Endothelial cell of umbilical vein (primary cell): ENCODE results near the gene SVIP. TPM values are rescaled to one million over a fixed set of nuclear protein-coding genes. Genes with fewer than 3 reads are reported as not detected.

Source experiments
- BruUV-seq: library from RNA; stranded (reverse); fragments of 400-500 nt; replicated peaks from 2 replicates; lab custom pipeline; 2021; lab: Mats Ljungman, UMichigan
- CTCF ChIA-PET: fragments of 300-600, 350-600 bp; sonication (Branson Sonifier 250); formaldehyde crosslinking; loops from one replicate; lab custom pipeline; 2021; ENCODE audit warnings: antibody characterized with exemption, inconsistent platforms; lab: Charles Lee
- POLR2A ChIA-PET: fragments of 300-600, 350-600 bp; sonication (Branson Sonifier 250); formaldehyde crosslinking; loops from one replicate; lab custom pipeline; 2021; ENCODE audit warnings: antibody characterized with exemption, inconsistent platforms; lab: Charles Lee
- DNase-seq: peaks from one replicate; pipeline ENCODE4 v3.0.0-alpha.2; 2011; ENCODE audit warnings: low read depth, low spot score
- FAIRE-seq: peaks from 2 replicates; lab custom pipeline; 2011; peaks lifted over from hg19 to GRCh38; lab: Jason Lieb, UNC
- H2AFZ ChIP-seq: 2 replicates; pipeline ENCODE4 v1.6.0; 2012; ENCODE audit warnings: low read depth, low read length, control low read depth, inconsistent platforms
- H3K27ac ChIP-seq: 2 replicates; pipeline ENCODE4 v1.5.1; 2011; ENCODE audit warnings: low read depth, mild to moderate bottlenecking, control low read depth, low read length, moderate library complexity; ENCODE audit not compliant: insufficient read depth
- H3K27me3 ChIP-seq, 2 experiments: 2 replicates each; pipeline versions ENCODE4 v1.6.0 to v1.6.1; 2011; ENCODE audit warnings: low read length in 2 of 2, mixed read lengths in 1 of 2; ENCODE audit not compliant: control insufficient read depth in 2 of 2, insufficient read depth in 2 of 2
- H3K36me3 ChIP-seq, 2 experiments: 2 replicates in 1 of 2; 3 replicates in 1 of 2; pipeline ENCODE4 v1.5.1; 2011; ENCODE audit warnings: low read length in 2 of 2, mild to moderate bottlenecking in 1 of 2, moderate library complexity in 1 of 2; ENCODE audit not compliant: control insufficient read depth in 2 of 2, insufficient read depth in 2 of 2; ENCODE audit errors: extremely low read depth in 1 of 2
- H3K4me1 ChIP-seq: 3 replicates; pipeline ENCODE4 v1.5.1; 2011; ENCODE audit warnings: mild to moderate bottlenecking, low read length; ENCODE audit not compliant: control insufficient read depth, insufficient read depth; ENCODE audit errors: extremely low read depth
- H3K4me2 ChIP-seq: 2 replicates; pipeline ENCODE4 v1.6.1; 2011; ENCODE audit warnings: low read length, control low read depth, mixed read lengths; ENCODE audit not compliant: insufficient read depth
- H3K4me3 ChIP-seq, 3 experiments: fragments of 200-600 bp in 1 of 3; sonication (generic), shearing (Covaris generic) in 1 of 3; replicated peaks in 1 of 3; 2 replicates each; pipeline ENCODE4 v1.5.1; 2011 to 2016; ENCODE audit warnings: control low read depth in 3 of 3, low read length in 3 of 3, mild to moderate bottlenecking in 2 of 3, inconsistent platforms in 1 of 3, low read depth in 1 of 3, moderate library complexity in 1 of 3; ENCODE audit not compliant: insufficient read depth in 1 of 3
- H3K79me2 ChIP-seq: 2 replicates; pipeline ENCODE4 v1.6.0; 2012; ENCODE audit warnings: low read length, inconsistent platforms; ENCODE audit not compliant: control insufficient read depth, insufficient read depth
- H3K9ac ChIP-seq: replicated peaks from 2 replicates; pipeline ENCODE3; 2011; ENCODE audit warnings: low read length, control low read depth; ENCODE audit not compliant: insufficient read depth; ENCODE audit errors: extremely low read depth
- H3K9me1 ChIP-seq: replicated peaks from 3 replicates; pipeline ENCODE4 v1.6.0; 2011; ENCODE audit warnings: mild to moderate bottlenecking, low read length; ENCODE audit not compliant: control insufficient read depth, insufficient read depth; ENCODE audit errors: extremely low read depth
- H3K9me3 ChIP-seq: replicated peaks from 2 replicates; pipeline ENCODE4 v1.5.1; 2012; ENCODE audit warnings: low read length, inconsistent platforms; ENCODE audit not compliant: control insufficient read depth, insufficient read depth
- H4K20me1 ChIP-seq: replicated peaks from 2 replicates; pipeline ENCODE3; 2011; ENCODE audit warnings: mild to moderate bottlenecking, low read length; ENCODE audit not compliant: control insufficient read depth, insufficient read depth; ENCODE audit errors: extremely low read depth
- EZH2 ChIP-seq: IDR thresholded peaks from 2 replicates; pipeline ENCODE4 v1.6.1; 2012; ENCODE audit warnings: borderline replicate concordance, low read depth, mild to moderate bottlenecking, moderate library complexity, low read length, inconsistent platforms; ENCODE audit not compliant: severe bottlenecking
- FOS ChIP-seq: IDR thresholded peaks from 2 replicates; pipeline ENCODE4 v1.6.1; 2011; ENCODE audit warnings: mild to moderate bottlenecking, low read length, moderate library complexity, borderline replicate concordance; ENCODE audit not compliant: insufficient read depth
- GATA2 ChIP-seq: IDR thresholded peaks from 2 replicates; pipeline ENCODE4 v1.7.0; 2011; ENCODE audit warnings: low read depth, mild to moderate bottlenecking, moderate library complexity, mixed read lengths, low read length; ENCODE audit not compliant: insufficient read length, insufficient read depth
- JUN ChIP-seq: IDR thresholded peaks from 2 replicates; pipeline ENCODE4 v1.6.1; 2011; ENCODE audit warnings: borderline replicate concordance, low read depth; ENCODE audit not compliant: insufficient read length, insufficient read depth
- MAX ChIP-seq: IDR thresholded peaks from 2 replicates; pipeline ENCODE4 v1.6.1; 2011; ENCODE audit not compliant: insufficient read depth, insufficient read length
- MYC ChIP-seq: IDR thresholded peaks from one replicate; pipeline ENCODE4 v1.6.1; 2011; ENCODE audit warnings: mild to moderate bottlenecking, low read depth, low read length
- POLR2A ChIP-seq: IDR thresholded peaks from 2 replicates; pipeline ENCODE4 v1.6.1; 2012; ENCODE audit warnings: low read depth, mild to moderate bottlenecking, control low read depth, low read length
- POLR2AphosphoS5 ChIP-seq: IDR thresholded peaks from 2 replicates; pipeline ENCODE4 v1.6.1; 2012; ENCODE audit warnings: low read depth, mild to moderate bottlenecking, control low read depth, low read length, moderate library complexity; ENCODE audit not compliant: insufficient read depth
- dilution Hi-C: fragments of 300-500 bp; cut with MboI; formaldehyde crosslinking; loops from one replicate; pipeline ENCODE4 v1.15.0; 2019; ENCODE audit warnings: low sequenced_read_pairs; ENCODE audit not compliant: extremely low pct_ligation_motif_present
- intact Hi-C: fragments of 100-400 bp; cut with micrococcal nuclease; formaldehyde crosslinking; loops from one replicate; pipeline ENCODE4 v1.10.0; 2022
- polyA plus RNA-seq, 4 experiments: library from polyadenylated mRNA; depleted of rRNA in 3 of 4; stranded (reverse) in 3 of 4; unstranded in 1 of 4; fragments of >200 nt; gene quantifications; 2 replicates each; pipeline versions ENCODE4 v1.2.1 to v1.2.3, GENCODE V29; 2011 to 2012; ENCODE audit warnings: missing spikeins in 1 of 4
- total RNA-seq: library from RNA; stranded (reverse); gene quantifications from 2 replicates; pipeline ENCODE4 v1.2.3, GENCODE V29; 2021
- TF ChIP-seq, protein P1 (sequence below), 2 donors: IDR thresholded peaks; 1 replicate in 1 of 2; 2 replicates in 1 of 2; pipeline ENCODE4 v1.5.1; 2011; ENCODE audit warnings: low read length in 2 of 2, mild to moderate bottlenecking in 2 of 2, moderate library complexity in 2 of 2, control low read depth in 1 of 2, inconsistent platforms in 1 of 2, low read depth in 1 of 2; ENCODE audit not compliant: insufficient read depth in 1 of 2; ENCODE audit errors: extremely low read depth in 1 of 2

The SVIP gene
- total and polyA plus RNA-seq, 2 donors (not counting 3 experiments of a cell fraction or from before 2014, with no cell fraction given): 4.6 to 69.5 TPM

- FAIRE-seq: no peak
Measured at GRCh38 chr11:22780952-22781593, 48.5 kb downstream of the SVIP start.

More at GRCh38 chr11:22780952-22781593, 48.5 kb downstream of the SVIP start:
- no peak overlapping the region for H3K9ac ChIP-seq
- no peaks in the 10 kb centered on the region for H4K20me1 ChIP-seq
- BruUV-seq: no TSS peak
- H3K4me3 ChIP-seq: no peak overlapping the region
- H3K4me1 ChIP-seq: peaks cover 17% of the 10 kb centered on the region
- H3K9me1 ChIP-seq: no peaks in the 10 kb centered on the region
- no peaks in the 10 kb centered on the region for H3K36me3 ChIP-seq
- intact Hi-C loops: no loop called here
- no peak overlapping the region for H3K4me2 ChIP-seq
- peaks cover 0 to 2% of the 10 kb centered on the region in 2 experiments for H3K27me3 ChIP-seq
- ChIA-PET CTCF (no interaction called here), POLR2A (no interaction called here)
- TF ChIP-seq MYC: no peak
- no peak for TF ChIP-seq GATA2
- TF ChIP-seq MAX: no peak
- TF ChIP-seq JUN: no peak
- no peak for TF ChIP-seq FOS
- no peak for TF ChIP-seq POLR2AphosphoS5
- TF ChIP-seq EZH2: no peak
- TF ChIP-seq, protein P1, sequence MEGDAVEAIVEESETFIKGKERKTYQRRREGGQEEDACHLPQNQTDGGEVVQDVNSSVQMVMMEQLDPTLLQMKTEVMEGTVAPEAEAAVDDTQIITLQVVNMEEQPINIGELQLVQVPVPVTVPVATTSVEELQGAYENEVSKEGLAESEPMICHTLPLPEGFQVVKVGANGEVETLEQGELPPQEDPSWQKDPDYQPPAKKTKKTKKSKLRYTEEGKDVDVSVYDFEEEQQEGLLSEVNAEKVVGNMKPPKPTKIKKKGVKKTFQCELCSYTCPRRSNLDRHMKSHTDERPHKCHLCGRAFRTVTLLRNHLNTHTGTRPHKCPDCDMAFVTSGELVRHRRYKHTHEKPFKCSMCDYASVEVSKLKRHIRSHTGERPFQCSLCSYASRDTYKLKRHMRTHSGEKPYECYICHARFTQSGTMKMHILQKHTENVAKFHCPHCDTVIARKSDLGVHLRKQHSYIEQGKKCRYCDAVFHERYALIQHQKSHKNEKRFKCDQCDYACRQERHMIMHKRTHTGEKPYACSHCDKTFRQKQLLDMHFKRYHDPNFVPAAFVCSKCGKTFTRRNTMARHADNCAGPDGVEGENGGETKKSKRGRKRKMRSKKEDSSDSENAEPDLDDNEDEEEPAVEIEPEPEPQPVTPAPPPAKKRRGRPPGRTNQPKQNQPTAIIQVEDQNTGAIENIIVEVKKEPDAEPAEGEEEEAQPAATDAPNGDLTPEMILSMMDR (IDR thresholded peaks at IDR 0.05; ENCODE audit: extremely low read depth in 1 of 2, insufficient read depth in 1 of 2, low read depth in 1 of 2, low read length in 2 of 2): no peak
- no peak for TF ChIP-seq POLR2A
- DNase-seq: no peak
- no peak overlapping the region for H3K27ac ChIP-seq
- H3K9me3 ChIP-seq: no peaks in the 10 kb centered on the region
- H3K79me2 ChIP-seq: no peaks in the 10 kb centered on the region
- dilution Hi-C loops: no loop called here
- H2AFZ ChIP-seq: no peak overlapping the region
